Forelimb muscle (tissue), 1 donor: ENCODE measurements around the gene PSMC6. TPM values are rescaled to one million over a fixed set of nuclear protein-coding genes. Genes with fewer than 3 reads are reported as not detected.

Source experiments
- polyA plus RNA-seq: library from polyadenylated mRNA; unstranded; fragments of 120-200 nt; gene quantifications from one replicate; pipeline ENCODE4 v1.2.1, GENCODE V29; 2013; ENCODE audit not compliant: insufficient read length

The PSMC6 gene
- polyA plus RNA-seq, 1 donor = 103 TPM

Other genes with a start within 250 kb of the PSMC6 start
- gene TXNDC16, start 154.7 kb upstream of the PSMC6 start, polyA plus RNA-seq = 5.0 TPM
- gene GPR137C, start 154.4 kb upstream of the PSMC6 start, polyA plus RNA-seq = 4.2 TPM
- 16.4 TPM for gene ERO1A, start 11.6 kb upstream of the PSMC6 start, polyA plus RNA-seq
- 14.2 TPM for gene STYX, start 23.0 kb downstream of the PSMC6 start, polyA plus RNA-seq
- 14.1 TPM for gene GNPNAT1, start 84.4 kb downstream of the PSMC6 start, polyA plus RNA-seq
- gene FERMT2, start 243.8 kb downstream of the PSMC6 start, polyA plus RNA-seq = 85.0 TPM